Hepatocyte (in vitro differentiated cells): ENCODE measurements around the gene SPART.

ENCODE experiments used
- CTCF ChIP-seq: fragments of 200-600 bp; sonication (generic); IDR thresholded peaks from 2 replicates; pipeline ENCODE4 v1.5.1; 2016; ENCODE audit warnings: antibody characterized with exemption, mild to moderate bottlenecking; ENCODE audit not compliant: poor library complexity
- EZH2 ChIP-seq: fragments of 200-600 bp; sonication (generic); IDR thresholded peaks from 2 replicates; pipeline ENCODE4 v1.6.1; 2016; ENCODE audit warnings: antibody characterized with exemption, mild to moderate bottlenecking, borderline replicate concordance

- TF ChIP-seq CTCF (no peak), EZH2 (no peak)
Measured at GRCh38 chr13:36302289-36302688, 43.9 kb downstream of the SPART start.
